Measurements from ENCODE around the gene CREB3L4. TPM values are rescaled to one million over a fixed set of nuclear protein-coding genes. Genes with fewer than 3 reads are reported as not detected.
A peak's percentile ranks its signal among the peaks of the same experiment; 100 is the strongest.

CREB3L4 gene
- total RNA-seq, 1 experiment from 2014 or later = 9.0 TPM

GRCh38 chr1:153922972-153923925 lies 44.5 kb upstream of the CREB3L4 start, which contains the start of gene GATAD2B:
TSS of gene GATAD2B (minus strand) at chr1:153922972. CDS start at chr1:153828347, 94,625 bp downstream.
- Histone ChIP-seq H3K4me1 (peaks cover 16% of the 10 kb centered on the region), H3K9me3 (no peaks in the 10 kb centered on the region), H3K36me3 (ENCODE audit: control insufficient read depth, insufficient read depth, low read length) (no peaks in the 10 kb centered on the region), H3K27me3 (replicated peaks; ENCODE audit: control insufficient read depth, insufficient read depth, low read length) (no peaks in the 10 kb centered on the region), H3K4me3 (ENCODE audit: low read depth, low read length) (peak within 1 kb of the TSS; percentile 65)
- intact Hi-C loops (cut with micrococcal nuclease; ENCODE audit: unreplicated experiment) = loop anchor here (2.0 to 5.0 kb wide), 5 partner anchors 24 to 246 kb away; partner anchors contain the start of genes DENND4B, NPR1 and SLC39A1
- ChIA-PET POLR2A (interaction anchor here (0.6 to 2.2 kb wide), 10 partner anchors 18 to 1728 kb away, joined by 3 to 20 read pairs (median 4); partner anchors contain the start of genes CREB3L4, CRTC2, DENND4B and RPS27), CTCF (interaction anchor here (0.6 to 2.8 kb wide), 10 partner anchors 9 to 412 kb away, joined by 3 to 24 read pairs (median 4); partner anchors contain the start of genes DENND4B, JTB and RAB13)
- DNase-seq = peak; percentile 99 to 100
- Mint-ChIP-seq H3K27ac (ENCODE audit: unreplicated experiment) (peak within 1 kb of the TSS; percentile 86), H3K36me3 (ENCODE audit: insufficient read depth, unreplicated experiment) (peaks cover 13% of the 10 kb centered on the region), H3K9me3 (ENCODE audit: unreplicated experiment) (no peaks in the 10 kb centered on the region), H3K4me1 (ENCODE audit: low read depth, unreplicated experiment) (peaks cover 15% of the 10 kb centered on the region), H3K27me3 (ENCODE audit: insufficient read depth, unreplicated experiment) (no peaks in the 10 kb centered on the region), H3K4me3 (ENCODE audit: unreplicated experiment) (peak within 1 kb of the TSS; percentile 71)
- no peak for TF ChIP-seq CTCF (IDR thresholded peaks at IDR 0.05; ENCODE audit: insufficient read depth in 1 of 2, low read depth in 1 of 2, low read length in 1 of 2, severe bottlenecking in 1 of 2, unreplicated experiment in 1 of 2)
- BruUV-seq (replicated peaks) = TSS peak; percentile 93

- Mint-ChIP-seq H3K27ac (ENCODE audit: unreplicated experiment) (no peak overlapping the region), H3K9me3 (ENCODE audit: unreplicated experiment) (no peaks in the 10 kb centered on the region), H3K4me1 (ENCODE audit: low read depth, unreplicated experiment) (peaks cover 4% of the 10 kb centered on the region), H3K27me3 (ENCODE audit: insufficient read depth, unreplicated experiment) (no peaks in the 10 kb centered on the region), H3K4me3 (ENCODE audit: unreplicated experiment) (no peak overlapping the region), H3K36me3 (ENCODE audit: insufficient read depth, unreplicated experiment) (peaks cover 13% of the 10 kb centered on the region)
- no peak overlapping the region for H3K4me3 ChIP-seq (ENCODE audit: low read depth, low read length)
- no TSS peak for BruUV-seq (replicated peaks)
- POLR2A ChIA-PET = no interaction called here
- no peak for TF ChIP-seq CTCF (IDR thresholded peaks at IDR 0.05; ENCODE audit: insufficient read depth in 1 of 2, low read depth in 1 of 2, low read length in 1 of 2, severe bottlenecking in 1 of 2, unreplicated experiment in 1 of 2)
- H3K36me3 ChIP-seq (ENCODE audit: control insufficient read depth, insufficient read depth, low read length) = no peaks in the 10 kb centered on the region; the same call in 1 of the 2 replicates
- intact Hi-C loops (cut with micrococcal nuclease; ENCODE audit: unreplicated experiment) = no loop called here
- H3K4me1 ChIP-seq = peaks cover 6% of the 10 kb centered on the region
- CTCF ChIA-PET = no interaction called here
- DNase-seq = no peak
- H3K27me3 ChIP-seq (replicated peaks; ENCODE audit: control insufficient read depth, insufficient read depth, low read length) = no peaks in the 10 kb centered on the region
- no peaks in the 10 kb centered on the region for H3K9me3 ChIP-seq
Observed at GRCh38 chr1:153926405-153926804, 41.3 kb upstream of the CREB3L4 start.

- no peak for TF ChIP-seq CTCF (IDR thresholded peaks at IDR 0.05; ENCODE audit: insufficient read depth in 1 of 2, low read depth in 1 of 2, low read length in 1 of 2, severe bottlenecking in 1 of 2, unreplicated experiment in 1 of 2)
- CTCF ChIA-PET = no interaction called here
- Mint-ChIP-seq H3K36me3 (ENCODE audit: insufficient read depth, unreplicated experiment) (peaks cover 12% of the 10 kb centered on the region), H3K27ac (ENCODE audit: unreplicated experiment) (no peak overlapping the region), H3K27me3 (ENCODE audit: insufficient read depth, unreplicated experiment) (no peaks in the 10 kb centered on the region), H3K4me3 (ENCODE audit: unreplicated experiment) (no peak overlapping the region), H3K9me3 (ENCODE audit: unreplicated experiment) (no peaks in the 10 kb centered on the region), H3K4me1 (ENCODE audit: low read depth, unreplicated experiment) (no peaks in the 10 kb centered on the region)
- Histone ChIP-seq H3K27me3 (replicated peaks; ENCODE audit: control insufficient read depth, insufficient read depth, low read length) (no peaks in the 10 kb centered on the region), H3K9me3 (no peaks in the 10 kb centered on the region), H3K36me3 (ENCODE audit: control insufficient read depth, insufficient read depth, low read length) (no peaks in the 10 kb centered on the region; the same call in none of the 2 replicates), H3K4me1 (peaks cover 6% of the 10 kb centered on the region), H3K4me3 (ENCODE audit: low read depth, low read length) (no peak overlapping the region)
- intact Hi-C loops (cut with micrococcal nuclease; ENCODE audit: unreplicated experiment) = no loop called here
- POLR2A ChIA-PET = no interaction called here
- BruUV-seq (replicated peaks) = no TSS peak
- DNase-seq = no peak
Observed at GRCh38 chr1:153928245-153928644, 39.5 kb upstream of the CREB3L4 start.
